Stimulated activated CD4-positive, alpha-beta T cell treated with anti-CD3 and anti-CD28 coated beads, Interleukin-1b, Interleukin-23, amount 100 ng/mL, for 24 hours (primary cell): ENCODE data around the gene TMEM123.
"Not testable (repeated sequence)": the region's sequence is repeated elsewhere in the genome, so short reads cannot be mapped to it uniquely, and the experiment has no call there.

ENCODE experiments used
- DNase-seq, 4 experiments: peaks; one replicate each; pipeline ENCODE4 v3.0.0-alpha.2; 2020; ENCODE audit warnings: low read depth in 4 of 4, low spot score in 1 of 4

TMEM123 gene

GRCh38 chr11:102449651-102450570, 2.7 kb downstream of the TMEM123 start:
- DNase-seq = no peak

- DNase-seq = no peak
Measured at GRCh38 chr11:102448869-102449224, 3.7 kb downstream of the TMEM123 start.

GRCh38 chr11:102447941-102448868, 4.4 kb downstream of the TMEM123 start:
- no peak for DNase-seq

- DNase-seq = no peak
Measured at GRCh38 chr11:102447193-102447592, 5.4 kb downstream of the TMEM123 start.

- DNase-seq = no peak
Measured at GRCh38 chr11:102446606-102447005, 6.0 kb downstream of the TMEM123 start.

GRCh38 chr11:102444693-102445092, 7.9 kb downstream of the TMEM123 start:
- not testable (repeated sequence) for DNase-seq

- DNase-seq = not testable (repeated sequence)
Measured at GRCh38 chr11:102444142-102444541, 8.4 kb downstream of the TMEM123 start.

GRCh38 chr11:102439063-102439363, 13.6 kb downstream of the TMEM123 start:
- not testable (repeated sequence) for DNase-seq

GRCh38 chr11:102438311-102439062, 14.1 kb downstream of the TMEM123 start:
- DNase-seq = peak in 1 of 4 experiments; percentile 18

- DNase-seq = no peak
Measured at GRCh38 chr11:102437727-102438126, 14.8 kb downstream of the TMEM123 start.

GRCh38 chr11:102436976-102437375, 15.6 kb downstream of the TMEM123 start:
- no peak for DNase-seq

GRCh38 chr11:102436561-102436960, 16.0 kb downstream of the TMEM123 start:
- DNase-seq = no peak

GRCh38 chr11:102435688-102436087, 16.9 kb downstream of the TMEM123 start:
- no peak for DNase-seq

GRCh38 chr11:102433571-102433970, 19.0 kb downstream of the TMEM123 start:
- not testable (repeated sequence) for DNase-seq

GRCh38 chr11:102432560-102432959, 20.0 kb downstream of the TMEM123 start:
- not testable (repeated sequence) for DNase-seq

- no peak for DNase-seq
Measured at GRCh38 chr11:102431404-102431803, 21.2 kb downstream of the TMEM123 start.

- DNase-seq = no peak
Measured at GRCh38 chr11:102430158-102430836, 22.3 kb downstream of the TMEM123 start.

GRCh38 chr11:102429691-102430090, 22.9 kb downstream of the TMEM123 start:
- no peak for DNase-seq

GRCh38 chr11:102429226-102429625, 23.3 kb downstream of the TMEM123 start:
- no peak for DNase-seq

GRCh38 chr11:102428696-102429095, 23.9 kb downstream of the TMEM123 start:
- no peak for DNase-seq

GRCh38 chr11:102427068-102427467, 25.5 kb downstream of the TMEM123 start:
- DNase-seq = no peak
